8988T (cell line): ENCODE measurements around the gene MYH16.

Source experiments
- DNase-seq: peaks from one replicate; pipeline ENCODE4 v3.0.0; 2011

Gene MYH16

DNA sequence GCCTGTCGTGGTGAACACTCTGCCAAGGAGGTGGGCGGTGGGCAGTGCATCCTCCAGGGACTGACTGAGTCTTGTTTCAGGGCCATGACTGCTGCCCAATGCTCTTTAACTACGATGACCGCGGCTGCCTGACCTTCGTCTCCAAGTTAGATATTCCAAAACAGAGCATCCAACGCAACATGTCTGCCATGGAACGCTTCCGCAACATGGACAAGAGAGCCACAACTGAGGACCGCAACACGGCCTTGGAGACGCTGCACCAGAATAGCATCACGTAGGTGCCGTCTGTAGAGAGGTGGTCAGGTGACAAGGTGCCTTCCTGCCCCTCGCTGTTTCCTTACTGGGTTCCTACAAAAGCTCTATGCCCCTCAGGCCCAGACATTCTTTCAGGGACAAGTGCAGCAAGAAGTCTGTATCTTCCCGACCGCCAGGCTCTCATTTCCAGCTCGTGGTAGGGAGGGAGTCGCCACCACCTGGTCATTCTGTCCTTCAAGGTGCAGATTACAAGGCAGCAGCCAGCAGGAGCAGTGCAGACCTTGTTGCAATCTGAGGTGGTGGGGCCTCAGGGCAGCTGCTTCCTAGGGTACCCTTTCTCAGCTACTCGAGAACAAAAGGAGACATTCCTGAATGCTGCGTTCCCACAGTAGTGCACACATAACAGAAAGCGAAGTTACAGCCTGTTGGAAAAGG lies 87.0 kb downstream of the MYH16 start:
- no peak for DNase-seq
